Effector memory CD8-positive, alpha-beta T cell (primary cell): ENCODE results near the gene CEP55.
A peak's percentile ranks its signal among the peaks of the same experiment; 100 is the strongest.
"Not testable (repeated sequence)": the region's sequence is repeated elsewhere in the genome, so short reads cannot be mapped to it uniquely, and the experiment has no call there.

ENCODE experiments used
- ATAC-seq: fragments of 150-1000 bp; cut with Tn5 transposase; replicated peaks from 2 replicates; pipeline ENCODE4 v1.10.0; 2021; ENCODE audit warnings: mild to moderate bottlenecking, moderate library complexity
- DNase-seq, 3 experiments: peaks; one replicate each; pipeline ENCODE4 v3.0.0; 2021
- H3K27ac Mint-ChIP-seq, 2 donors: one replicate each; pipeline ENCODE4 v1.8.0; 2022; ENCODE audit warnings: mild to moderate bottlenecking in 2 of 2, mixed read lengths in 2 of 2, moderate library complexity in 2 of 2
- H3K27me3 Mint-ChIP-seq, 2 donors: one replicate each; pipeline ENCODE4 v1.8.0; 2022; ENCODE audit warnings: mixed read lengths in 2 of 2
- H3K36me3 Mint-ChIP-seq: one replicate; pipeline ENCODE4 v1.8.0; 2022; ENCODE audit warnings: mild to moderate bottlenecking, moderate library complexity, mixed read lengths; ENCODE audit not compliant: insufficient read depth
- H3K4me1 Mint-ChIP-seq, 2 donors: one replicate each; pipeline ENCODE4 v1.8.0; 2022; ENCODE audit warnings: low read depth in 2 of 2, mixed read lengths in 2 of 2
- H3K4me3 Mint-ChIP-seq, 2 donors: one replicate each; pipeline ENCODE4 v1.8.0; 2022; ENCODE audit warnings: mild to moderate bottlenecking in 2 of 2, mixed read lengths in 2 of 2, moderate library complexity in 2 of 2
- H3K9me3 Mint-ChIP-seq, 2 donors: one replicate each; pipeline ENCODE4 v1.8.0; 2022; ENCODE audit warnings: mixed read lengths in 2 of 2

CEP55 gene

GRCh38 chr10:93503075-93503474, 6.7 kb downstream of the CEP55 start:
- Mint-ChIP-seq H3K27ac (peak overlapping the region; percentile 55 to 79), H3K4me1 (peaks cover 5 to 19% of the 10 kb centered on the region in 2 donors), H3K9me3 (no peaks in the 10 kb centered on the region), H3K4me3 (peak overlapping the region; percentile 45 to 71), H3K27me3 (no peaks in the 10 kb centered on the region), H3K36me3 (peaks cover 3% of the 10 kb centered on the region)
- ATAC-seq (peak; percentile 32), DNase-seq (no peak)

DNA sequence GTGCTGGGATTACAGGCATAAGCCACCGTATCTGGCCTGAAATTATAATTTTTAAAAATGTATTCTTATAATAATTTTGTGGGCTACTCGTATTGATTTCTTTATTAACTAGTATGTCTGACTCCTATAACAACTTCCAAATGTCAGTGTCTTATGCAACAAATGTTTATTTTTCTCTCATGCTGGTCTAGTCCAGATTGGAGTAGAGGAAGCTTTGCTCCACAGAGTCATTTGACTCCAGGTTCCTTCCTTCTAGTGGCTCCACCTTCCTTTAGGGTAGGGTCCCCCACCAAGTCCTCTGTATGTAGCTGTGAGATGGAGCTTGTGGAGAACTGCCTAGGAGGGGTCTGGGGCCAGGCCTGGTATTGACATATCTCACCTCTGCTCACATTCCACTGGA, 8.7 kb downstream of the CEP55 start:
- ATAC-seq (no peak), DNase-seq (no peak)
- H3K9me3 Mint-ChIP-seq: no peaks in the 10 kb centered on the region
- peak overlapping the region in 1 of 2 donors; percentile 12 for H3K27ac Mint-ChIP-seq
- H3K4me1 Mint-ChIP-seq: peaks cover 1 to 13% of the 10 kb centered on the region in 2 donors
- H3K36me3 Mint-ChIP-seq: no peaks in the 10 kb centered on the region
- H3K4me3 Mint-ChIP-seq: no peak overlapping the region
- H3K27me3 Mint-ChIP-seq: no peaks in the 10 kb centered on the region

DNA sequence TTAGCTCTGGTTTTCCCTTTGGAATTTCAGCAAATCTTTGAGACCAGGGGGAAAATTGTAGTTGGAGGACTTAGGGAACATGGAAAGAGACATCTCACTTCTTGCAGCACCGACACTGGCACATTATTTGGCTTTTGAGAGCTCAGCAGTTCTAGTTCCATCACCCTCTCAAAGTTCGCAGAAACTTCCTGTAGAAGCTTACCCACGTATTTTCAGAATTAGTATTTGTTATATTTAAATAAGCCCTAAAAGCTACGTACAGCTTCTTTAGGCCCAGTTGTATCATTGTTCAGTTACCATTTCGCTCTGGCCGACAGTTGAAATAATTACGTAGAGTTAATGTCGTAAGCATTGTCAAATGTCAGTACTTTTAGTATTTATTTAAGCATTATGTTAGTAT, 13.4 kb downstream of the CEP55 start:
- H3K36me3 Mint-ChIP-seq: no peaks in the 10 kb centered on the region
- no peaks in the 10 kb centered on the region for H3K27me3 Mint-ChIP-seq
- H3K4me1 Mint-ChIP-seq: no peaks in the 10 kb centered on the region
- no peak for ATAC-seq
- no peak overlapping the region for H3K27ac Mint-ChIP-seq
- H3K9me3 Mint-ChIP-seq: no peaks in the 10 kb centered on the region
- no peak for DNase-seq
- H3K4me3 Mint-ChIP-seq: no peak overlapping the region

- Mint-ChIP-seq H3K9me3 (no peaks in the 10 kb centered on the region), H3K27ac (no peak overlapping the region), H3K36me3 (no peaks in the 10 kb centered on the region), H3K27me3 (no peaks in the 10 kb centered on the region), H3K4me1 (no peaks in the 10 kb centered on the region), H3K4me3 (no peak overlapping the region)
- no peak for ATAC-seq
- DNase-seq: no peak
Measured at GRCh38 chr10:93512565-93512964, 16.2 kb downstream of the CEP55 start.

DNA sequence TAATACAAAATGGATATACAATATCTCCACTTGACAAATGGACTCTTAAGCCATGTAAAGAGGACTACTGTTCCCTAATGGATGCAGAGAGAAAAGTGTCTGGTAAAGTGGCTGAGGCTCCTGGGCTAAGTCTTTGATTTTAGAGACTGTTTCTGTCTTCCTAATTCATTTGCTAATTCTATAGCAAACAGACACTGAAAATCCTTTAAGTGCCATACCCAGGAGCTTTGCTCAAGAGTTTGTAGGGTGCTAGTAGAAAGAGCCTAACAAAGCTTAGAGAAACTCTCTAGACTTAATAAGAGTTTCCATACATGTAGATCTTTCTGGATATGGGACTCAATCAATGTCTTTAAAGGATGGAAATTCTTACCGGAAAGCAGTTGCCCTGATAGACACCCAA, 16.7 kb downstream of the CEP55 start:
- Mint-ChIP-seq H3K9me3 (no peaks in the 10 kb centered on the region), H3K27ac (no peak overlapping the region), H3K4me3 (no peak overlapping the region), H3K4me1 (no peaks in the 10 kb centered on the region), H3K36me3 (no peaks in the 10 kb centered on the region), H3K27me3 (no peaks in the 10 kb centered on the region)
- ATAC-seq: no peak
- DNase-seq: no peak

- no peaks in the 10 kb centered on the region for H3K9me3 Mint-ChIP-seq
- H3K4me1 Mint-ChIP-seq: no peaks in the 10 kb centered on the region
- no peak overlapping the region for H3K27ac Mint-ChIP-seq
- H3K4me3 Mint-ChIP-seq: no peak overlapping the region
- no peaks in the 10 kb centered on the region for H3K36me3 Mint-ChIP-seq
- DNase-seq (no peak), ATAC-seq (no peak)
- no peaks in the 10 kb centered on the region for H3K27me3 Mint-ChIP-seq
Measured at GRCh38 chr10:93514521-93514920, 18.1 kb downstream of the CEP55 start.

GRCh38 chr10:93515071-93516005, 18.9 kb downstream of the CEP55 start:
- Mint-ChIP-seq H3K27me3 (no peaks in the 10 kb centered on the region), H3K27ac (no peak overlapping the region), H3K9me3 (no peaks in the 10 kb centered on the region), H3K4me1 (no peaks in the 10 kb centered on the region), H3K4me3 (no peak overlapping the region), H3K36me3 (no peaks in the 10 kb centered on the region)
- ATAC-seq: no peak
- no peak for DNase-seq

DNA sequence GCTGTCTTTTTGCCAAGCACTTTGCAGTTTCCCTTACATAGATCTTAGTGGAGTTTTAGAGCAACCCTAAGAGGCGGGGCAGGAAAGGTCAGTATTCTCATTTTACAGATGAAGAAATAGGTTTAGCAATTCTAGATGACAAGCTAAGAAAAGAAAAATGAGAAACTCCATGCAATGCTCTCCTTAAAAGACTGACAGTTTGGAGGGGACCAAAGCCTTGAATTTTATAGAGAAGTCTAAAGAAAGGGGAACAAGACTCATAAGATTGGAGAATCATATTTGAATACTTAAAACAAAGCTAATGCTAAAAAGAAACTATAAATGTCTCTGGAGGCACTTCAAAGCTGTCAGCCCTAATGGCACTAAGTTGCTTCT, 19.6 kb downstream of the CEP55 start:
- ATAC-seq: no peak
- no peak for DNase-seq
- Mint-ChIP-seq H3K27ac (no peak overlapping the region), H3K9me3 (no peaks in the 10 kb centered on the region), H3K36me3 (no peaks in the 10 kb centered on the region), H3K4me1 (no peaks in the 10 kb centered on the region), H3K27me3 (no peaks in the 10 kb centered on the region), H3K4me3 (no peak overlapping the region)

GRCh38 chr10:93518531-93518930, 22.1 kb downstream of the CEP55 start:
- H3K36me3 Mint-ChIP-seq: no peaks in the 10 kb centered on the region
- H3K27me3 Mint-ChIP-seq: no peaks in the 10 kb centered on the region
- no peak overlapping the region for H3K4me3 Mint-ChIP-seq
- H3K9me3 Mint-ChIP-seq: no peaks in the 10 kb centered on the region
- ATAC-seq (no peak), DNase-seq (no peak)
- H3K27ac Mint-ChIP-seq: no peak overlapping the region
- peaks cover 0 to 3% of the 10 kb centered on the region in 2 donors for H3K4me1 Mint-ChIP-seq

- Mint-ChIP-seq H3K9me3 (no peaks in the 10 kb centered on the region), H3K4me3 (no peak overlapping the region), H3K36me3 (no peaks in the 10 kb centered on the region), H3K27ac (no peak overlapping the region), H3K4me1 (no peaks in the 10 kb centered on the region), H3K27me3 (peaks cover 41 to 49% of the 10 kb centered on the region in 2 donors)
- DNase-seq (no peak), ATAC-seq (no peak)
Measured at GRCh38 chr10:93535293-93535692, 38.9 kb downstream of the CEP55 start.

GRCh38 chr10:93540871-93541270, 44.5 kb downstream of the CEP55 start:
- H3K4me3 Mint-ChIP-seq, H3K36me3 Mint-ChIP-seq, ATAC-seq, H3K27ac Mint-ChIP-seq, H3K9me3 Mint-ChIP-seq, H3K4me1 Mint-ChIP-seq, DNase-seq: not testable (repeated sequence)
- peaks cover 27 to 28% of the 10 kb centered on the region in 2 donors for H3K27me3 Mint-ChIP-seq

GRCh38 chr10:93541402-93542357, 45.3 kb downstream of the CEP55 start:
- Mint-ChIP-seq H3K27ac (no peak overlapping the region), H3K4me3 (no peak overlapping the region), H3K36me3 (no peaks in the 10 kb centered on the region), H3K4me1 (peaks cover 0 to 2% of the 10 kb centered on the region in 2 donors), H3K9me3 (no peaks in the 10 kb centered on the region), H3K27me3 (peaks cover 23 to 27% of the 10 kb centered on the region in 2 donors)
- peak in 1 of 3 experiments; percentile 3 for DNase-seq
- ATAC-seq: no peak

DNA sequence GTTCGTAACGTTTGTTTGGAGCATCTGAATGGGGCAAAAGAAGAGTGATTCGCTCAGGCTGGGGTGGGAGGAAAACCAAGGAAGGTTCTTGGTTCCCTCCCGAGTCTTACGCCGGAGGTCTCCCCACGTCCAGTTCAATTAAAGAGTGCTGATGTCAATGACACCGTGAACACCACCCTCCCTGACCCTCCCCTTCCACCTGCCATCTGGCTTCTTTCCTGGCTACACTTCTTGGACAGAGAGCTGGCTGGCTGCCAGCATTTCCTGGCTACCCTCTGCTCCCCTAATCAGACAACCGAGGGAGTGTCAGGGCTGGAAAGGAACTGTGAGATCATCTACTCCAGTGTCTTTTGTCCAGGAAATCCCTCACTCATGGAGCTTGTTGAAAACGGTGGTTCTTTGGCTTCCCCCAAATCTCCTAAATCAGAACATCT, 46.0 kb downstream of the CEP55 start:
- ATAC-seq: no peak
- no peak for DNase-seq

More for the DNA sequence above, 46.0 kb downstream of the CEP55 start:
- no peak overlapping the region for H3K27ac Mint-ChIP-seq
- no peak overlapping the region for H3K4me3 Mint-ChIP-seq
- H3K27me3 Mint-ChIP-seq: peaks cover 22 to 24% of the 10 kb centered on the region in 2 donors
- no peaks in the 10 kb centered on the region for H3K9me3 Mint-ChIP-seq
- no peaks in the 10 kb centered on the region for H3K36me3 Mint-ChIP-seq
- H3K4me1 Mint-ChIP-seq: peaks cover 0 to 2% of the 10 kb centered on the region in 2 donors
